Right lobe of liver (tissue), 4 donors: ENCODE data around the gene ASTN1.

Experiments
- CTCF ChIP-seq, 4 donors: fragments of 200-600 bp in 3 of 4; fragments of 450-650 bp in 1 of 4; IDR thresholded peaks; one replicate each; pipeline versions ENCODE4 v1.5.1 to v1.8.0; 2016 to 2022; ENCODE audit warnings: antibody characterized with exemption in 4 of 4, mild to moderate bottlenecking in 2 of 4
- POLR2A ChIP-seq: fragments of 450-650 bp; IDR thresholded peaks from one replicate; pipeline ENCODE4 v1.6.1; 2017; ENCODE audit warnings: antibody characterized with exemption, mild to moderate bottlenecking
- donor health status: DM: no; HTN: no; CAD: no.
- donor health status: DM: no; HTN: no; CAD: no.
- donor health status: DM: no; HTN: yes; CAD: no.

- TF ChIP-seq CTCF (IDR thresholded peaks at IDR 0.05) (no peak), POLR2A (no peak)
Observed at GRCh38 chr1:177069490-177069889, 95.0 kb downstream of the ASTN1 start.
